Stomach smooth muscle (tissue), 2 donors: ENCODE results near the gene CYYR1.

ENCODE experiments used
- H3K27ac ChIP-seq: one replicate; pipeline ENCODE4 v1.7.0; 2013; ENCODE audit warnings: mild to moderate bottlenecking, low read length, inconsistent platforms
- H3K27me3 ChIP-seq, 2 donors: one replicate each; pipeline ENCODE4 v1.7.0; 2013; ENCODE audit warnings: low read length in 2 of 2; ENCODE audit not compliant: insufficient read depth in 2 of 2, control insufficient read depth in 1 of 2
- H3K36me3 ChIP-seq, 2 donors: one replicate each; pipeline ENCODE4 v1.7.0; 2013; ENCODE audit warnings: low read length in 2 of 2; ENCODE audit not compliant: control insufficient read depth in 2 of 2, insufficient read depth in 2 of 2
- H3K4me1 ChIP-seq: one replicate; pipeline ENCODE4 v1.7.0; 2013; ENCODE audit warnings: low read length; ENCODE audit not compliant: control insufficient read depth, insufficient read depth
- H3K4me3 ChIP-seq, 2 donors: one replicate each; pipeline ENCODE4 v1.7.0; 2013; ENCODE audit warnings: low read length in 2 of 2
- H3K9ac ChIP-seq, 2 donors: one replicate each; pipeline ENCODE4 v1.7.0; 2013; ENCODE audit warnings: low read length in 2 of 2, mild to moderate bottlenecking in 1 of 2
- H3K9me3 ChIP-seq, 2 donors: one replicate each; pipeline ENCODE4 v1.7.0; 2013; ENCODE audit warnings: low read length in 2 of 2; ENCODE audit not compliant: control insufficient read depth in 2 of 2
- donor health status: healthy.
- donor health status: Pancreatic carcinoma.

Gene CYYR1

GRCh38 chr21:26495283-26495849 is 77.7 kb downstream of the CYYR1 start:
- Histone ChIP-seq H3K9ac (no peak overlapping the region), H3K4me3 (no peak overlapping the region), H3K36me3 (no peaks in the 10 kb centered on the region), H3K27ac (no peak overlapping the region), H3K27me3 (no peaks in the 10 kb centered on the region), H3K9me3 (no peaks in the 10 kb centered on the region), H3K4me1 (no peaks in the 10 kb centered on the region)

- Histone ChIP-seq H3K27ac (no peak overlapping the region), H3K9ac (no peak overlapping the region), H3K9me3 (peaks cover 0 to 4% of the 10 kb centered on the region in 2 donors)
These were observed 81.4 kb downstream of the CYYR1 start for GRCh38 chr21:26491663-26492062.

GRCh38 chr21:26490771-26491170 is 82.3 kb downstream of the CYYR1 start:
- Histone ChIP-seq H3K27ac (no peak overlapping the region), H3K9ac (no peak overlapping the region), H3K9me3 (peaks cover 0 to 4% of the 10 kb centered on the region in 2 donors), H3K36me3 (no peaks in the 10 kb centered on the region), H3K4me3 (no peak overlapping the region), H3K4me1 (no peaks in the 10 kb centered on the region), H3K27me3 (no peaks in the 10 kb centered on the region)

More at GRCh38 chr21:26491663-26492062, 81.4 kb downstream of the CYYR1 start:
- Histone ChIP-seq H3K4me1 (no peaks in the 10 kb centered on the region), H3K4me3 (no peak overlapping the region), H3K36me3 (no peaks in the 10 kb centered on the region), H3K27me3 (no peaks in the 10 kb centered on the region)

DNA sequence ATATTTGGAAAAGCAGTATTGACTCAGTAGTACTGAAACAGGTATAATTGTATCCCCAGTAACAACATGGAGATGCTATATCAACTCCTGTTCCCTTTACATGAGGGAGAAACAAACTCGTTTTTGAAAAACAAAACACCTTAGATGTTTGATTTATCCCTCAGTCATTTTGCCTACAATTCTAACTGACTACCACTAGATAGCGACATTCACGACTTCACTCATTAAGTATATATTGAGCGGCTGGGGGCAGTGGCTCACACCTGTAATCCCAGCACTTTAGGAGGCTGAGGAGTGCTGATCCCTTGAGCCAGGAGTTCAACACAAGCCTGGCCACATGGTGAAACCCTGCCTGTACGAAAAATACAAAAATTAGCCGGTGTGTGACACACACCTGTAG is 83.3 kb downstream of the CYYR1 start:
- H3K27me3 ChIP-seq: no peaks in the 10 kb centered on the region
- no peak overlapping the region for H3K4me3 ChIP-seq
- H3K27ac ChIP-seq: no peak overlapping the region
- H3K9ac ChIP-seq: no peak overlapping the region
- no peaks in the 10 kb centered on the region for H3K36me3 ChIP-seq
- H3K9me3 ChIP-seq: peaks cover 0 to 4% of the 10 kb centered on the region in 2 donors
- no peaks in the 10 kb centered on the region for H3K4me1 ChIP-seq

DNA sequence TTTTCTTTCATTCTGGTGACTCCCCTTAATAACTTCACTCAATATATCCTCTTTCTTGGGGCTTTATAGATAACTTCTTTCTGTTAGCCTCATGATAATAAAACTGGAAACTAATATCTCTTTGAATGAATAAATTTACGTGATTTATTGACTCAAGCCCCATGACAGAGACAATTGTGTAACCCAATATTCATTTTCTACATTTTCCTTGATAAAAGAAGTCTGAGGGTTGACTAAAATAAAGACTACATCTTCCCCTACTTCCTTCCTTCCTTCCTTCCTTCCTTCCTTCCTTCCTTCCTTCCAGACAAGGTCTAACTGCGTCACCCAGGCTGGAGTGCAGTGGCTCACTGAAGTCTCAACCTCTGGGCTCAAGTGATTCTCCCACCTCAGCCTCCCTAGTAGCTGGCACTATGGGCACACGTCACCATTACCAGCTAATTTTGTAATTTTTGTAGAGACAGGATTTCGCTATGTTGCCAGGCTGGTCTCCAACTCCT is 85.1 kb downstream of the CYYR1 start:
- no peaks in the 10 kb centered on the region for H3K4me1 ChIP-seq
- H3K36me3 ChIP-seq: no peaks in the 10 kb centered on the region
- H3K27ac ChIP-seq: no peak overlapping the region
- H3K9ac ChIP-seq: no peak overlapping the region
- H3K9me3 ChIP-seq: peaks cover 0 to 4% of the 10 kb centered on the region in 2 donors
- no peaks in the 10 kb centered on the region for H3K27me3 ChIP-seq
- no peak overlapping the region for H3K4me3 ChIP-seq

- Histone ChIP-seq H3K4me1 (no peaks in the 10 kb centered on the region), H3K27me3 (no peaks in the 10 kb centered on the region), H3K9me3 (no peaks in the 10 kb centered on the region), H3K4me3 (no peak overlapping the region), H3K9ac (no peak overlapping the region), H3K27ac (no peak overlapping the region), H3K36me3 (no peaks in the 10 kb centered on the region)
These were observed 99.6 kb downstream of the CYYR1 start for GRCh38 chr21:26473471-26473870.

DNA sequence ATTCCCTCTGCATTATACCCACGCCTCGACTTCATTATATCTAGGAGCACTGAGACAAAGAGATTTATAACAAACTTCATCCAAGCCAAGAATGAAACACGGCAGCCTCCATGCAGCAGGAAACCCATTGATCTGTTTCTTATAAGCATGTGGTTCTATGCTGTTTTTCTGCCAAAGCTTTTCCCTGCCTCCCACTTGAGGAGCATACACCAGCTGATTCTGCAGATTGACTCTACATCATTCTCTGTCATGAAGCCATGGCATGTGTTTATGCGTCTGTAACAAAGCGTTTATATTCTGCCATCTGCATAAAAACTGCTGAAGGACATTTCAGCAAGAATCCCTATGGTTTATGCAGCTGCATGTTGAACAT is 102.0 kb downstream of the CYYR1 start:
- Histone ChIP-seq H3K27ac (no peak overlapping the region), H3K9me3 (no peaks in the 10 kb centered on the region), H3K36me3 (no peaks in the 10 kb centered on the region), H3K4me3 (no peak overlapping the region), H3K27me3 (no peaks in the 10 kb centered on the region), H3K4me1 (no peaks in the 10 kb centered on the region), H3K9ac (no peak overlapping the region)

DNA sequence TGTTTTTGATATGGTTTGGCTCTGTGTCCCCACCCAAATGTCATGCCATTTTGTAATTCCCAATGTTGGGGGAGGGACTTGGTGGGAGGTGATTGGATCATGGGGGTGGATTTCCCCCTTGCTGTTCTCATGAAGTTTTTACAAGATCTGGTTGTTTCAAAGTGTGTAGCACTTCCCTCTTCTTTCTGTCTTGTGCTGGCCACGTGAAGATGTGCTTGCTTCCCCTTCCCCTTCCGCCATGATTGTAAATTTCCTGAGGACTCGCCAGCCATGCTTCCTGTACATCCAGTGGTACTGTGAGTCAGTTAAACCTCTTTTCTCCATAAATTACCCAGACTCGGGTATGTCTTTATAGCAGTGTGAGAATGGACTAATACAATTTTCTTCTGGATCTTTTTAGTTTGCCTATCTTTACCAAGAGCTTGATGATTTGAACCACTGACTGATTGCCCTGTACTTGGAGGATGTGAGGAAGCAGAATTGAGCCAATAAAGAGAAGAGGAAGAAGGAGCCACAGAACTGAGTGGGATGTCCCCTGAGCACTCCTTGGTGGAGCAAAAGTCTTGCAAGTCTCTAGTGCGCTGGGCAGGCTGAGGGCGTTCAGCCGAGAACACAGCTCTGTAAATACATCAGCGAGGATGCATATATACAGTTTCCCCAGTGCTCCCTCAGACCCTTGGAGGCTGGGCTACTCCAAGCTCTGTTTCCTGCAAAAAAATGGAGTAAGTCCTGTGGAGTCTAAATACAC is 102.6 kb downstream of the CYYR1 start:
- H3K9me3 ChIP-seq: no peaks in the 10 kb centered on the region
- H3K9ac ChIP-seq: no peak overlapping the region
- H3K4me1 ChIP-seq: no peaks in the 10 kb centered on the region
- H3K36me3 ChIP-seq: no peaks in the 10 kb centered on the region
- H3K27me3 ChIP-seq: no peaks in the 10 kb centered on the region
- no peak overlapping the region for H3K4me3 ChIP-seq
- no peak overlapping the region for H3K27ac ChIP-seq

GRCh38 chr21:26469789-26470188 is 103.3 kb downstream of the CYYR1 start:
- Histone ChIP-seq H3K27me3 (no peaks in the 10 kb centered on the region), H3K4me1 (no peaks in the 10 kb centered on the region), H3K4me3 (no peak overlapping the region), H3K9ac (no peak overlapping the region), H3K36me3 (no peaks in the 10 kb centered on the region), H3K27ac (no peak overlapping the region), H3K9me3 (no peaks in the 10 kb centered on the region)

DNA sequence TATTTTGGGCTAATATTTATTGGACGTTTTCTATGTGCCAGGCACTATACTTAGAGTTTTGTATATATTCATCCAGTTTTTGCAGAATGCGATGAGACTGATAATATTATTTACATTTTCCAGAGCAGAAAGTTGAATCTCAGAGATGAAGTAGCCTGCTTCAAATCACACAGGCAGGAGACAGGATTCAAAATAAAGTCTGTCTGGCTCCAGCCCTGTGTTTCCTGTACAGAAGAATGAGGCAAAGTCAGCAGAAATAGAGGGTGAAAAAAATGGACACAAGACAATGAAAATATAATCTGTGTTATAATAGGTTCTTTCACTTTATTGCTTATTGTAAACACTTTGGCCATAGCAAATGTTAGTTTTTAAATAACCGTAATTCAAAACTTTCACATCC is 107.2 kb downstream of the CYYR1 start:
- Histone ChIP-seq H3K27ac (no peak overlapping the region), H3K9me3 (no peaks in the 10 kb centered on the region), H3K36me3 (no peaks in the 10 kb centered on the region), H3K27me3 (no peaks in the 10 kb centered on the region), H3K4me3 (no peak overlapping the region), H3K4me1 (no peaks in the 10 kb centered on the region), H3K9ac (no peak overlapping the region)

- Histone ChIP-seq H3K4me1 (no peaks in the 10 kb centered on the region), H3K27ac (no peak overlapping the region), H3K27me3 (no peaks in the 10 kb centered on the region), H3K4me3 (no peak overlapping the region), H3K36me3 (no peaks in the 10 kb centered on the region), H3K9ac (no peak overlapping the region), H3K9me3 (no peaks in the 10 kb centered on the region)
These were observed 111.6 kb downstream of the CYYR1 start for GRCh38 chr21:26461500-26461899.
